Measurements from ENCODE around the gene ZNF618. TPM values are rescaled to one million over a fixed set of nuclear protein-coding genes. Genes with fewer than 3 reads are reported as not detected.

ZNF618 gene, protein sequence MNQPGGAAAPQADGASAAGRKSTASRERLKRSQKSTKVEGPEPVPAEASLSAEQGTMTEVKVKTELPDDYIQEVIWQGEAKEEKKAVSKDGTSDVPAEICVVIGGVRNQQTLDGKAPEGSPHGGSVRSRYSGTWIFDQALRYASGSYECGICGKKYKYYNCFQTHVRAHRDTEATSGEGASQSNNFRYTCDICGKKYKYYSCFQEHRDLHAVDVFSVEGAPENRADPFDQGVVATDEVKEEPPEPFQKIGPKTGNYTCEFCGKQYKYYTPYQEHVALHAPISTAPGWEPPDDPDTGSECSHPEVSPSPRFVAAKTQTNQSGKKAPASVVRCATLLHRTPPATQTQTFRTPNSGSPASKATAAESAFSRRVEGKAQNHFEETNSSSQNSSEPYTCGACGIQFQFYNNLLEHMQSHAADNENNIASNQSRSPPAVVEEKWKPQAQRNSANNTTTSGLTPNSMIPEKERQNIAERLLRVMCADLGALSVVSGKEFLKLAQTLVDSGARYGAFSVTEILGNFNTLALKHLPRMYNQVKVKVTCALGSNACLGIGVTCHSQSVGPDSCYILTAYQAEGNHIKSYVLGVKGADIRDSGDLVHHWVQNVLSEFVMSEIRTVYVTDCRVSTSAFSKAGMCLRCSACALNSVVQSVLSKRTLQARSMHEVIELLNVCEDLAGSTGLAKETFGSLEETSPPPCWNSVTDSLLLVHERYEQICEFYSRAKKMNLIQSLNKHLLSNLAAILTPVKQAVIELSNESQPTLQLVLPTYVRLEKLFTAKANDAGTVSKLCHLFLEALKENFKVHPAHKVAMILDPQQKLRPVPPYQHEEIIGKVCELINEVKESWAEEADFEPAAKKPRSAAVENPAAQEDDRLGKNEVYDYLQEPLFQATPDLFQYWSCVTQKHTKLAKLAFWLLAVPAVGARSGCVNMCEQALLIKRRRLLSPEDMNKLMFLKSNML
- 10 to 100 TPM in 1 of 2 donors, 1 to 10 TPM in 1; 4.6 to 11.3 TPM for total RNA-seq

DNA sequence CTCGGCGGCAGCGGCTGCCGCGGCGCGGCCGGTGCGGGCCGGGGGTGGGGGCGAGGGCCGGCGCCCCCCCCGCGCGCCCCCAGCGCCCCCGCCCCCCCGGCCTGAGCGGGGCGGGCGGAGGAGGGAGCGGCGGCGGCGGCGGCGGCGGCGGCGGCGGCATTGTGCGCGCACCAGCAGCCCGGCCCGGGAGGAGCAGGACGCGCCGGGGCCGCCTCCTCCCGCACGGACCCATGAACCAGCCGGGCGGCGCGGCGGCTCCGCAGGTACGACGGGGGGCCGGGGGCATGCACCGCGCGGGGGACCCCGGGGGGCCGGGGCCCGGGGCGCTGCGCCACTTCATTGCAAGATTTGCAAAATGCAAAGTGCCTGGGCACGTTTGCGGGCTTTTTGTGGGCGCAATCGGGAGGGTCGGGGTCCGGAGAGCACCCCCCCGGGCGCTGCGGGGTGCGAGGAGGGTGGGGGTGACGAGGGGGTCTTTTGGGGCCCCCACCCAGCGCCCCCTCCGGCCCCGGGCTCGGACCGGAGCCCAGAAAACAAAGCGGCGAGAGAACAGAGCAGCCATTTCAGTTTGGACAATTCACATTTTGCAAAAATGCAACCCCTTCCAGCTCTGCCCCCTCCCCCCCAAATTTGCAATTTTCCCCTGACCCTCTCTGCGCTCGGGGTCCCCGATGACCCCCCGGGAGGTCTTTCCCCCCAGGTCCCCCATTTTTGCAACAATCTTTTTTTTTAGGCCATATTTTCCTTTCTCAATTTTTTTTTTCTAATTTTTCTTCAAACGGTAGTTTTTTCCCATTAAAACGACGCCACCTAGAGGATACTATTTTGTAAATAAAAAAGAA lies at the start of gene ZNF618:
Gene ZNF618, plus strand, starts transcription at position 159 of the 842 bp plus-strand sequence. Its CDS starts 72 bp downstream, at position 231.
- WGBS, result 1% methylated on average over 56 of the region's 84 CpGs
- intact Hi-C loops (cut with DNase I), result loop anchor here (5.0 to 10.0 kb wide), 2 partner anchors 69 to 78 kb away; no protein-coding TSS in a partner anchor

DNA sequence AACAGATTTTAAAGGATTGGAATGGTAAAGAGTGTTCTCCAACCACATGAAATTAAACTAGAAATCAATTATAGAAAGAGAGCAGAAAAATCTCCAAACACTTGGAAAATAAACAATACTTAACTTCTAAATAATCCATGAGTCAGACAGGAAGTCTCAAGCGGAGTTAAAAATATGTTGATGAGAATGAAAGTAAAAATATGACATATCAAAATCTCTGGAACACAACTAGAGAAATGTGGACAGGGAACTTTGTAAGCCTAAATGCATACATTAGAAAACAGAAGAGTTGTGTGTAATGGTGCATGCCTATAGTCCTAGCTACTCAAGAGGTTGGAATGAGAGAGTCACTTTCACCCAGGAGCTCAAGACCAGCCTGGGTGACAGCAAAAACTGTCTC lies 47.9 kb upstream of the ZNF618 start:
- TF ChIP-seq POLR2AphosphoS5 (IDR thresholded peaks at IDR 0.05) (no peak), POLR2A (IDR thresholded peaks at IDR 0.05) (no peak)
- TF ChIP-seq, protein P1, sequence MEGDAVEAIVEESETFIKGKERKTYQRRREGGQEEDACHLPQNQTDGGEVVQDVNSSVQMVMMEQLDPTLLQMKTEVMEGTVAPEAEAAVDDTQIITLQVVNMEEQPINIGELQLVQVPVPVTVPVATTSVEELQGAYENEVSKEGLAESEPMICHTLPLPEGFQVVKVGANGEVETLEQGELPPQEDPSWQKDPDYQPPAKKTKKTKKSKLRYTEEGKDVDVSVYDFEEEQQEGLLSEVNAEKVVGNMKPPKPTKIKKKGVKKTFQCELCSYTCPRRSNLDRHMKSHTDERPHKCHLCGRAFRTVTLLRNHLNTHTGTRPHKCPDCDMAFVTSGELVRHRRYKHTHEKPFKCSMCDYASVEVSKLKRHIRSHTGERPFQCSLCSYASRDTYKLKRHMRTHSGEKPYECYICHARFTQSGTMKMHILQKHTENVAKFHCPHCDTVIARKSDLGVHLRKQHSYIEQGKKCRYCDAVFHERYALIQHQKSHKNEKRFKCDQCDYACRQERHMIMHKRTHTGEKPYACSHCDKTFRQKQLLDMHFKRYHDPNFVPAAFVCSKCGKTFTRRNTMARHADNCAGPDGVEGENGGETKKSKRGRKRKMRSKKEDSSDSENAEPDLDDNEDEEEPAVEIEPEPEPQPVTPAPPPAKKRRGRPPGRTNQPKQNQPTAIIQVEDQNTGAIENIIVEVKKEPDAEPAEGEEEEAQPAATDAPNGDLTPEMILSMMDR (IDR thresholded peaks at IDR 0.05), result no peak
- no peaks in the 10 kb centered on the region for H3K9me3 ChIP-seq
- WGBS, result 56% methylated on average over 1 of the region's 1 CpG

More for the DNA sequence above, at the start of gene ZNF618:
- no peak for DNase-seq (ENCODE audit: low spot score)
- TF ChIP-seq POLR2AphosphoS5 (IDR thresholded peaks at IDR 0.05), result no peak
- TF ChIP-seq POLR2A (IDR thresholded peaks at IDR 0.05), result no peak
- TF ChIP-seq, protein P1 (IDR thresholded peaks at IDR 0.05), result peak in 1 of 4 experiments; percentile 66
- H3K9me3 ChIP-seq, result no peaks in the 10 kb centered on the region
- H3K4me3 ChIP-seq, result peak within 1 kb of the TSS; percentile 85 to 91
- peak within 1 kb of the TSS; percentile 65 to 66 for H3K27ac ChIP-seq
- H3K4me1 ChIP-seq (replicated peaks), result no peaks in the 10 kb centered on the region
- H3K27me3 ChIP-seq (replicated peaks; ENCODE audit: insufficient read depth), result no peaks in the 10 kb centered on the region
- no peaks in the 10 kb centered on the region for H3K36me3 ChIP-seq

DNA sequence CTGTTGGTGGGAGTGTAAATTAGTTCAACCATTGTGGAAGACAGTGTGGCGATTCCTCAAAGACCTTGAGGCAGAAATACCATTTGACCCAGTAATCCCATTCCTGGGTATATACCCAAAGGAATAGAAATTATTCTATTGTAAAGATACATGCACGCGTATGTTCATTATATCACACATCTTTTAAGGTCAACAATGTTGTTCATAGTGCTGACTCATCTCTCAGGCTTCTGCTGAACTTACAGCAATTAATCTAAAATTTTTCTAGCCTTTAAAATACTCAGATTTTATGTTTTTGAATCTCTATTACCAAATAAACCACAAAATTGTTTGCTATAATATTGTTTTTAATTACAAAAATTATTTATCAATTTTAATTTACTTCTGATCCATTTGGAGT lies 38.8 kb upstream of the ZNF618 start:
- TF ChIP-seq POLR2AphosphoS5 (IDR thresholded peaks at IDR 0.05) (no peak), POLR2A (IDR thresholded peaks at IDR 0.05) (no peak)
- TF ChIP-seq, protein P1 (IDR thresholded peaks at IDR 0.05), result no peak
- 94% methylated on average over 3 of the region's 3 CpGs for WGBS
- DNase-seq (ENCODE audit: low spot score), result no peak
- no peak overlapping the region for H3K27ac ChIP-seq
- H3K4me3 ChIP-seq, result no peak overlapping the region
- H3K4me1 ChIP-seq (replicated peaks), result no peaks in the 10 kb centered on the region
- H3K9me3 ChIP-seq, result no peaks in the 10 kb centered on the region
- intact Hi-C loops (cut with DNase I), result no loop called here
- no peaks in the 10 kb centered on the region for H3K36me3 ChIP-seq
- H3K27me3 ChIP-seq (replicated peaks; ENCODE audit: insufficient read depth), result no peaks in the 10 kb centered on the region

More for the DNA sequence above, 47.9 kb upstream of the ZNF618 start:
- no peaks in the 10 kb centered on the region for H3K36me3 ChIP-seq
- no peaks in the 10 kb centered on the region for H3K4me1 ChIP-seq (replicated peaks)
- no peak overlapping the region for H3K27ac ChIP-seq
- no peaks in the 10 kb centered on the region for H3K27me3 ChIP-seq (replicated peaks; ENCODE audit: insufficient read depth)
- intact Hi-C loops (cut with DNase I), result no loop called here
- no peak for DNase-seq (ENCODE audit: low spot score)
- no peak overlapping the region for H3K4me3 ChIP-seq

DNA sequence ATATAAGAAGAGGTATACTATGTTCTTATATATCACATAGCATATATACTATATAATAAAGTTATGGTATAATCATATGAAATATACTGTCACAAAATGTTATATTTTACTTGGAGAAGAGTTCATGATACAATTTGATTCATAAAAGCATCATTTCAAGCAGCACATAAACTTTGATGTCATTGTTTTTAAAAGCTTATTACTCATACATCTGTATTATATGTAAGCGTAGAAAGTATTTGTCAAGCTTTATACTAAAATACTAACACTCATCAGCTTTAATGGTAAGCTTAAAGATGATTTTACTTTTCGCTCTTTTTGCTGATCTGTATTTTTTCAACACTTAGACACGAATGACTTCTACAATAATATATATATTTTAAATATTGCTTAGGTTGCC lies 34.0 kb upstream of the ZNF618 start:
- no peak overlapping the region for H3K27ac ChIP-seq
- H3K27me3 ChIP-seq (replicated peaks; ENCODE audit: insufficient read depth), result no peaks in the 10 kb centered on the region
- intact Hi-C loops (cut with DNase I), result no loop called here
- H3K4me3 ChIP-seq, result no peak overlapping the region
- H3K4me1 ChIP-seq (replicated peaks), result no peaks in the 10 kb centered on the region
- H3K9me3 ChIP-seq, result no peaks in the 10 kb centered on the region
- no peak for DNase-seq (ENCODE audit: low spot score)
- no peaks in the 10 kb centered on the region for H3K36me3 ChIP-seq
- TF ChIP-seq POLR2AphosphoS5 (IDR thresholded peaks at IDR 0.05), result no peak
- no peak for TF ChIP-seq POLR2A (IDR thresholded peaks at IDR 0.05)
- TF ChIP-seq, protein P1 (IDR thresholded peaks at IDR 0.05), result no peak
- WGBS, result 86% methylated on average over 3 of the region's 3 CpGs

Data from prostate gland (tissue), 2 donors.